ENCODE data around the gene NIT1.

Gene NIT1

GRCh38 chr1:161117759-161118581 lies at the start of gene NIT1, which contains the start of gene PFDN2:
Gene NIT1, plus strand, starts transcription at chr1:161118105. Its CDS starts 72 bp downstream, at chr1:161118177.
Gene PFDN2, minus strand, starts transcription at chr1:161118037. Its CDS starts 11 bp downstream, at chr1:161118026.
- no peak for DNase-seq (ENCODE audit: low read depth, low spot score)
- peak within 1 kb of the TSS; percentile 97 for H3K27ac ChIP-seq

- no peak for DNase-seq (ENCODE audit: low read depth, low spot score)
Measured at GRCh38 chr1:161068306-161069234, 49.3 kb upstream of the NIT1 start.

GRCh38 chr1:161069241-161069640 lies 48.7 kb upstream of the NIT1 start:
- H3K27ac ChIP-seq: peak overlapping the region; percentile 33

More at GRCh38 chr1:161068306-161069234, 49.3 kb upstream of the NIT1 start:
- peak overlapping the region; percentile 33 for H3K27ac ChIP-seq

GRCh38 chr1:161069731-161070270 lies 48.1 kb upstream of the NIT1 start, which contains the start of gene ARHGAP30:
Gene ARHGAP30, minus strand, starts transcription at chr1:161069891. Its CDS starts 267 bp downstream, at chr1:161069624.
- no peak for DNase-seq (ENCODE audit: low read depth, low spot score)
- peak within 1 kb of the TSS; percentile 33 for H3K27ac ChIP-seq

More at GRCh38 chr1:161069241-161069640, 48.7 kb upstream of the NIT1 start:
- DNase-seq (ENCODE audit: low read depth, low spot score): no peak

- peak overlapping the region; percentile 25 for H3K27ac ChIP-seq
- no peak for DNase-seq (ENCODE audit: low read depth, low spot score)
Measured at GRCh38 chr1:161070761-161071160, 47.1 kb upstream of the NIT1 start.

GRCh38 chr1:161071886-161072371 lies 46.0 kb upstream of the NIT1 start:
- no peak for DNase-seq (ENCODE audit: low read depth, low spot score)
- H3K27ac ChIP-seq: no peak overlapping the region

GRCh38 chr1:161072751-161073449 lies 45.0 kb upstream of the NIT1 start:
- peak overlapping the region; percentile 95 for H3K27ac ChIP-seq
- DNase-seq (ENCODE audit: low read depth, low spot score): no peak

GRCh38 chr1:161073474-161074121 lies 44.3 kb upstream of the NIT1 start:
- peak overlapping the region; percentile 95 for H3K27ac ChIP-seq
- DNase-seq (ENCODE audit: low read depth, low spot score): peak; percentile 80

GRCh38 chr1:161074676-161075368 lies 43.1 kb upstream of the NIT1 start:
- H3K27ac ChIP-seq: peak overlapping the region; percentile 95
- DNase-seq (ENCODE audit: low read depth, low spot score): peak; percentile 96

GRCh38 chr1:161076410-161076809 lies 41.5 kb upstream of the NIT1 start:
- H3K27ac ChIP-seq: peak overlapping the region; percentile 95
- no peak for DNase-seq (ENCODE audit: low read depth, low spot score)

- DNase-seq (ENCODE audit: low read depth, low spot score): no peak
- peak overlapping the region; percentile 95 for H3K27ac ChIP-seq
Measured at GRCh38 chr1:161077426-161077825, 40.5 kb upstream of the NIT1 start.

GRCh38 chr1:161079436-161080110 lies 38.3 kb upstream of the NIT1 start:
- no peak for DNase-seq (ENCODE audit: low read depth, low spot score)
- H3K27ac ChIP-seq: peak overlapping the region; percentile 95

- no peak for DNase-seq (ENCODE audit: low read depth, low spot score)
- peak overlapping the region; percentile 95 for H3K27ac ChIP-seq
Measured at GRCh38 chr1:161080441-161081405, 37.2 kb upstream of the NIT1 start.

GRCh38 chr1:161081519-161081918 lies 36.4 kb upstream of the NIT1 start:
- no peak for DNase-seq (ENCODE audit: low read depth, low spot score)

GRCh38 chr1:161082483-161082882 lies 35.4 kb upstream of the NIT1 start:
- no peak for DNase-seq (ENCODE audit: low read depth, low spot score)
- H3K27ac ChIP-seq: peak overlapping the region; percentile 95

More at GRCh38 chr1:161081519-161081918, 36.4 kb upstream of the NIT1 start:
- H3K27ac ChIP-seq: peak overlapping the region; percentile 95

- peak; percentile 96 for DNase-seq (ENCODE audit: low read depth, low spot score)
- peak overlapping the region; percentile 95 for H3K27ac ChIP-seq
Measured at GRCh38 chr1:161082996-161083747, 34.7 kb upstream of the NIT1 start.

Measured in epithelial cell of prostate (primary cell).